IMR-90 (cell line): ENCODE data around the gene ABCC10. TPM values are rescaled to one million over a fixed set of nuclear protein-coding genes. Genes with fewer than 3 reads are reported as not detected.

ENCODE experiments used
- ATAC-seq: fragments of 200-7000 bp; cut with Tn5 transposase; 2 replicates; pipeline ENCODE4 v1.9.1; 2020; ENCODE audit warnings: low read depth, mild to moderate bottlenecking, moderate library complexity
- BruUV-seq: library from RNA; stranded (reverse); fragments of 400-500 nt; replicated peaks from 2 replicates; lab custom pipeline; 2021; lab: Mats Ljungman, UMichigan
- CTCF ChIA-PET: fragments of 300-600 bp; formaldehyde crosslinking; extraction: SDS; loops from one replicate; lab custom pipeline; 2021; ENCODE audit warnings: antibody characterized with exemption; lab: Yijun Ruan, JAX
- POLR2A ChIA-PET: fragments of 300-600 bp; sonication (Branson Sonifier 250); formaldehyde crosslinking; loops from one replicate; lab custom pipeline; 2022; ENCODE audit warnings: antibody characterized with exemption; ENCODE audit not compliant: unreplicated experiment; lab: Charles Lee
- DNase-seq: peaks from one replicate; pipeline ENCODE4 v3.0.0; 2013
- H2AFZ ChIP-seq: replicated peaks from 2 replicates; pipeline ENCODE3; 2013; ENCODE audit warnings: low read length, mild to moderate bottlenecking; ENCODE audit not compliant: poor library complexity
- H2AK5ac ChIP-seq: 2 replicates; pipeline ENCODE4 v1.6.1; 2013; ENCODE audit warnings: low read depth, low read length, inconsistent platforms
- H2AK9ac ChIP-seq: replicated peaks from 2 replicates; pipeline ENCODE3; 2013; ENCODE audit warnings: mild to moderate bottlenecking, low read depth, low read length, moderate library complexity; ENCODE audit not compliant: poor library complexity
- H2BK120ac ChIP-seq: 2 replicates; pipeline ENCODE4 v1.6.1; 2013; ENCODE audit warnings: low read depth, low read length, inconsistent platforms
- H2BK15ac ChIP-seq: 3 replicates; pipeline ENCODE4 v1.6.1; 2013; ENCODE audit warnings: low read depth, low read length, inconsistent platforms
- H2BK20ac ChIP-seq: 2 replicates; pipeline ENCODE4 v1.6.1; 2013; ENCODE audit warnings: low read depth, mild to moderate bottlenecking, inconsistent platforms, low read length, moderate library complexity
- H2BK5ac ChIP-seq: 2 replicates; pipeline ENCODE4 v1.6.1; 2013; ENCODE audit warnings: mild to moderate bottlenecking, low read depth, low read length, inconsistent platforms; ENCODE audit not compliant: poor library complexity, severe bottlenecking
- H3K14ac ChIP-seq: replicated peaks from 2 replicates; pipeline ENCODE4 v1.6.1; 2013; ENCODE audit warnings: low read depth, low read length, inconsistent platforms
- H3K18ac ChIP-seq: 2 replicates; pipeline ENCODE4 v1.6.1; 2013; ENCODE audit warnings: low read depth, low read length, control low read depth
- H3K23ac ChIP-seq: 2 replicates; pipeline ENCODE4 v1.6.1; 2013; ENCODE audit warnings: low read depth, low read length, inconsistent platforms
- H3K27ac ChIP-seq: 2 replicates; pipeline ENCODE4 v1.5.1; 2013; ENCODE audit warnings: mild to moderate bottlenecking, control low read depth, low read length; ENCODE audit not compliant: insufficient read depth
- H3K27me3 ChIP-seq: 2 replicates; pipeline ENCODE4 v1.6.1; 2013; ENCODE audit warnings: low read length; ENCODE audit not compliant: control insufficient read depth, insufficient read depth
- H3K36me3 ChIP-seq: 2 replicates; pipeline ENCODE4 v1.6.1; 2013; ENCODE audit warnings: low read length, mixed read lengths; ENCODE audit not compliant: control insufficient read depth, insufficient read depth
- H3K4ac ChIP-seq: 2 replicates; pipeline ENCODE4 v1.6.1; 2013; ENCODE audit warnings: low read depth, low read length, inconsistent platforms
- H3K4me1 ChIP-seq: 2 replicates; pipeline ENCODE4 v1.6.1; 2013; ENCODE audit warnings: low read length, mixed read lengths; ENCODE audit not compliant: control insufficient read depth, insufficient read depth
- H3K4me2 ChIP-seq: 2 replicates; pipeline ENCODE4 v1.6.1; 2013; ENCODE audit warnings: low read depth, mild to moderate bottlenecking, control low read depth, low read length, moderate library complexity
- H3K4me3 ChIP-seq: 2 replicates; pipeline ENCODE4 v1.5.1; 2013; ENCODE audit warnings: low read depth, mild to moderate bottlenecking, control low read depth, low read length, moderate library complexity; ENCODE audit not compliant: insufficient read depth
- H3K56ac ChIP-seq: 2 replicates; pipeline ENCODE4 v1.6.1; 2013; ENCODE audit warnings: low read length, inconsistent platforms; ENCODE audit not compliant: insufficient read depth; ENCODE audit errors: extremely low read depth
- H3K79me1 ChIP-seq, 2 experiments: 2 replicates each; pipeline ENCODE4 v1.6.1; 2013; ENCODE audit warnings: low read length in 2 of 2, inconsistent platforms in 1 of 2, low read depth in 1 of 2
- H3K9ac ChIP-seq: 2 replicates; pipeline ENCODE4 v1.6.1; 2013; ENCODE audit warnings: low read depth, low read length, control low read depth
- H3K9me1 ChIP-seq: 2 replicates; pipeline ENCODE4 v1.6.1; 2013; ENCODE audit warnings: low read length, inconsistent platforms; ENCODE audit not compliant: insufficient read depth
- H3K9me3 ChIP-seq: 2 replicates; pipeline ENCODE4 v1.6.1; 2013; ENCODE audit warnings: low read length; ENCODE audit not compliant: control insufficient read depth, insufficient read depth
- H4K20me1 ChIP-seq: 2 replicates; pipeline ENCODE4 v1.6.1; 2013; ENCODE audit warnings: low read length, inconsistent platforms; ENCODE audit not compliant: insufficient read depth
- H4K5ac ChIP-seq: 2 replicates; pipeline ENCODE4 v1.6.1; 2013; ENCODE audit warnings: mild to moderate bottlenecking, low read depth, low read length, control low read depth
- H4K8ac ChIP-seq, 2 experiments: 2 replicates each; pipeline ENCODE4 v1.6.1; 2013; ENCODE audit warnings: low read depth in 2 of 2, low read length in 2 of 2, control low read depth in 1 of 2, inconsistent platforms in 1 of 2
- H4K91ac ChIP-seq: 2 replicates; pipeline ENCODE4 v1.6.1; 2013; ENCODE audit warnings: low read depth, low read length, inconsistent platforms; ENCODE audit not compliant: insufficient read depth
- BHLHE40 ChIP-seq: fragments of 150-350 bp; IDR thresholded peaks from 2 replicates; pipeline ENCODE4 v1.6.1; 2016; ENCODE audit warnings: mild to moderate bottlenecking, low read depth, low read length
- CEBPB ChIP-seq: IDR thresholded peaks from 2 replicates; pipeline ENCODE4 v1.6.1; 2012; ENCODE audit warnings: low read depth, low read length, improper control_type of control experiment
- CHD1 ChIP-seq: IDR thresholded peaks from 2 replicates; pipeline ENCODE4 v1.6.1; 2012; ENCODE audit warnings: low read depth, low read length, improper control_type of control experiment
- CTCF ChIP-seq: conservative IDR thresholded peaks from 2 replicates; pipeline ENCODE4 v1.5.1; 2012; ENCODE audit warnings: mild to moderate bottlenecking, low read depth, low read length, improper control_type of control experiment
- FOS ChIP-seq: fragments of 150-350 bp; IDR thresholded peaks from 2 replicates; pipeline ENCODE4 v1.6.1; 2016; ENCODE audit warnings: low read depth, low read length
- MAFK ChIP-seq: IDR thresholded peaks from 2 replicates; pipeline ENCODE4 v1.6.1; 2012; ENCODE audit warnings: low read depth, low read length, improper control_type of control experiment
- MAZ ChIP-seq: IDR thresholded peaks from 2 replicates; pipeline ENCODE4 v1.6.1; 2012; ENCODE audit warnings: low read depth, mild to moderate bottlenecking, low read length, improper control_type of control experiment, moderate library complexity, borderline replicate concordance
- MXI1 ChIP-seq: IDR thresholded peaks from 2 replicates; pipeline ENCODE4 v1.6.1; 2012; ENCODE audit warnings: low read depth, mild to moderate bottlenecking, low read length, moderate library complexity, borderline replicate concordance
- NFE2L2 ChIP-seq: fragments of 150-350 bp; IDR thresholded peaks from 2 replicates; pipeline ENCODE4 v1.6.1; 2016; ENCODE audit warnings: low read depth, mild to moderate bottlenecking, low read length
- POLR2A ChIP-seq: IDR thresholded peaks from 2 replicates; pipeline ENCODE4 v1.6.1; 2012; ENCODE audit warnings: mild to moderate bottlenecking, low read depth, low read length
- RCOR1 ChIP-seq: IDR thresholded peaks from 2 replicates; pipeline ENCODE4 v1.6.1; 2012; ENCODE audit warnings: mild to moderate bottlenecking, low read length, improper control_type of control experiment; ENCODE audit not compliant: insufficient replicate concordance
- RFX5 ChIP-seq: IDR thresholded peaks from 2 replicates; pipeline ENCODE4 v1.8.0; 2012; ENCODE audit warnings: low read depth, mild to moderate bottlenecking, low read length, moderate library complexity
- SMC3 ChIP-seq: fragments of 150-350 bp; IDR thresholded peaks from 2 replicates; pipeline ENCODE4 v1.6.1; 2016; ENCODE audit warnings: low read depth, mild to moderate bottlenecking, antibody characterized with exemption, low read length, moderate library complexity
- USF2 ChIP-seq: fragments of 150-350 bp; IDR thresholded peaks from 2 replicates; pipeline ENCODE4 v1.6.1; 2017; ENCODE audit warnings: mild to moderate bottlenecking, antibody characterized with exemption, low read length, low read depth
- WGBS, 2 experiments: methylation state at CpG; one replicate each; pipeline versions ENCODE4 v1.1.5 to v1.1.7; 2013; ENCODE audit warnings: missing lambda C conversion rate in 2 of 2; ENCODE audit not compliant: insufficient read length in 1 of 2; ENCODE audit errors: extremely low coverage in 2 of 2; 5-methylcytosine and 5-hydroxymethylcytosine counted together
- dilution Hi-C: fragments of 300-500 bp; cut with HindIII; formaldehyde crosslinking; loops from one replicate; pipeline ENCODE4 v1.14.3; 2018; ENCODE audit warnings: low sequenced_read_pairs; ENCODE audit not compliant: unreplicated experiment
- in situ Hi-C: fragments of 300-500 bp; cut with MboI; formaldehyde crosslinking; loops from 3 replicates; pipeline ENCODE4 v1.14.3; 2019; ENCODE audit warnings: low sequenced_read_pairs, inconsistent platforms, mixed read lengths
- intact Hi-C: fragments of 100-400 bp; cut with micrococcal nuclease; formaldehyde crosslinking; loops from 2 replicates; pipeline ENCODE4 v1.10.0; 2022
- polyA plus RNA-seq, 3 experiments: library from polyadenylated mRNA; depleted of rRNA; stranded (reverse); fragments of >200 nt; gene quantifications; 2 replicates each; pipeline ENCODE4 v1.2.3, GENCODE V29; 2012; ENCODE audit warnings: low replicate concordance in 1 of 3
- total RNA-seq: library from RNA; depleted of rRNA; stranded (reverse); fragments of >200 nt; gene quantifications from 2 replicates; pipeline ENCODE4 v1.2.3, GENCODE V29; 2012
- TF ChIP-seq, protein P1 (sequence below): fragments of 150-350 bp; IDR thresholded peaks from 2 replicates; pipeline ENCODE4 v1.6.1; 2016; ENCODE audit warnings: low read depth, mild to moderate bottlenecking, low read length, moderate library complexity, borderline replicate concordance

The ABCC10 gene
- total and polyA plus RNA-seq, 2 of the 4 experiments (the other 2 are of a cell fraction): 7.0 to 26.3 TPM

DNA sequence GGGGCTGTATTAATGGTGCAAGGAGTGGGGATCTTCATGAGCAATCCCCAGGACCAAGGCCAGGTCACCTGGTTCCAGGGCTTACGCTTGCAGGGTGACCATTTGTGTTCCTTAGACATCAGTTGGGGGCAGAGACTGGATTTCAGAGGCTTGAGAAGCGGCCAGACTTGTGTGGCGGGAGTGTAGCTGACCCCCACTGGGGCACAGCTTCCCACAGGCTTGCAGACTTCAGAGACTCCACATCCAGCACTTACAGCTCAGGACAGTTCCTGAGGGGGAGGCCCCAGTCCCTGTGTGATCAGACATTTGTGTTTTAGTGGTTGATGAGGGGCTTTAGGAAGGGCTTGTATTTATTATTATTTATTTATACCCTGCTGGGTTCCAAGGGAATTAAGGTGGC, 65.3 kb downstream of the ABCC10 start:
- H3K9me1 ChIP-seq: peaks cover 47% of the 10 kb centered on the region
- peak overlapping the region; percentile 80 for H4K91ac ChIP-seq
- peak overlapping the region; percentile 65 for H3K4ac ChIP-seq
- in situ Hi-C loops (loop anchor here (5.0 to 10.0 kb wide), 2 partner anchors 48 to 235 kb away; no protein-coding TSS in a partner anchor), dilution Hi-C loops (no loop called here), intact Hi-C loops (loop anchor here (1.0 kb wide), 1 partner anchor 15 kb away; the partner anchor contains the start of gene TJAP1)
- TF ChIP-seq MAZ (no peak), SMC3 (no peak), RCOR1 (no peak), FOS (no peak), CHD1 (no peak), BHLHE40 (no peak), RFX5 (no peak), USF2 (no peak), CTCF (no peak), CEBPB (no peak), NFE2L2 (no peak), POLR2A (no peak), MAFK (no peak), MXI1 (no peak)
- TF ChIP-seq, protein P1, sequence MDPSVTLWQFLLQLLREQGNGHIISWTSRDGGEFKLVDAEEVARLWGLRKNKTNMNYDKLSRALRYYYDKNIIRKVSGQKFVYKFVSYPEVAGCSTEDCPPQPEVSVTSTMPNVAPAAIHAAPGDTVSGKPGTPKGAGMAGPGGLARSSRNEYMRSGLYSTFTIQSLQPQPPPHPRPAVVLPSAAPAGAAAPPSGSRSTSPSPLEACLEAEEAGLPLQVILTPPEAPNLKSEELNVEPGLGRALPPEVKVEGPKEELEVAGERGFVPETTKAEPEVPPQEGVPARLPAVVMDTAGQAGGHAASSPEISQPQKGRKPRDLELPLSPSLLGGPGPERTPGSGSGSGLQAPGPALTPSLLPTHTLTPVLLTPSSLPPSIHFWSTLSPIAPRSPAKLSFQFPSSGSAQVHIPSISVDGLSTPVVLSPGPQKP: no peak
- peak overlapping the region; percentile 4; the same call in 1 of the 3 replicates for H2BK15ac ChIP-seq
- H3K14ac ChIP-seq: peak overlapping the region; percentile 53
- H3K18ac ChIP-seq: peak overlapping the region; percentile 12; the same call in 1 of the 2 replicates
- 0 out of 2 replicates have a peak overlapping the region, but pooled peaks have one; percentile 12 for H4K5ac ChIP-seq
- H2AK5ac ChIP-seq: peak overlapping the region; percentile 81
- no TSS peak for BruUV-seq
- H2BK20ac ChIP-seq: peak overlapping the region; percentile 37; the same call in 1 of the 2 replicates
- H3K9me3 ChIP-seq: no peaks in the 10 kb centered on the region
- peak overlapping the region; percentile 83 for H3K4me2 ChIP-seq
- POLR2A ChIA-PET: interaction anchor here (1.0 kb wide), 1 partner anchor 15 kb away, joined by 3 read pairs; no protein-coding TSS in a partner anchor
- peaks cover 31% of the 10 kb centered on the region; the same call in 1 of the 2 replicates for H4K20me1 ChIP-seq
- no peak overlapping the region for H3K9ac ChIP-seq
- H3K4me3 ChIP-seq: no peak overlapping the region
- peaks cover 28 to 83% of the 10 kb centered on the region in 2 experiments for H3K79me1 ChIP-seq
- DNase-seq (peak; percentile 46), ATAC-seq (peak; percentile 12)
- no peaks in the 10 kb centered on the region for H3K27me3 ChIP-seq
- peak overlapping the region; percentile 14; the same call in 1 of the 2 replicates for H3K23ac ChIP-seq
- WGBS, 2 experiments: no CpG with 5 or more reads among the region's 3 CpGs
- peak overlapping the region; percentile 76 for H2AFZ ChIP-seq
- peak overlapping the region; percentile 70 for H3K27ac ChIP-seq
- CTCF ChIA-PET: no interaction called here
- peak overlapping the region; percentile 62 for H2BK120ac ChIP-seq
- peak overlapping the region; percentile 81 for H2BK5ac ChIP-seq
- H2AK9ac ChIP-seq: peak overlapping the region; percentile 97
- no peaks in the 10 kb centered on the region; the same call in 1 of the 2 replicates for H3K36me3 ChIP-seq
- peak overlapping the region in 1 of 2 experiments; percentile 20; a peak in 1 of 4 replicates for H4K8ac ChIP-seq
- H3K4me1 ChIP-seq: peaks cover 46% of the 10 kb centered on the region
- no peak overlapping the region for H3K56ac ChIP-seq
